ENCODE measurements around the gene ZNF516. TPM values are rescaled to one million over a fixed set of nuclear protein-coding genes. Genes with fewer than 3 reads are reported as not detected.
A peak's percentile ranks its signal among the peaks of the same experiment; 100 is the strongest.

Gene ZNF516
- total RNA-seq, 2 experiments from 2014 or later: 2.7 to 4.8 TPM

GRCh38 chr18:76351961-76352581 is 143.0 kb downstream of the ZNF516 start:
- peaks cover 3% of the 10 kb centered on the region for H3K9me3 Mint-ChIP-seq
- H3K4me3 Mint-ChIP-seq: no peak overlapping the region
- intact Hi-C loops (cut with micrococcal nuclease): no loop called here
- ChIA-PET POLR2A (no interaction called here), CTCF (no interaction called here)
- peaks cover 3% of the 10 kb centered on the region for H3K27me3 Mint-ChIP-seq
- H3K27ac Mint-ChIP-seq: no peak overlapping the region
- no peaks in the 10 kb centered on the region for H3K36me3 Mint-ChIP-seq
- peaks cover 6% of the 10 kb centered on the region for H3K4me1 Mint-ChIP-seq (ENCODE audit: low read depth)
- no peak for DNase-seq

GRCh38 chr18:76350134-76351025 is 144.7 kb downstream of the ZNF516 start:
- no peak for DNase-seq
- Mint-ChIP-seq H3K4me1 (ENCODE audit: low read depth) (peaks cover 6% of the 10 kb centered on the region), H3K9me3 (peaks cover 3% of the 10 kb centered on the region), H3K27ac (no peak overlapping the region), H3K36me3 (no peaks in the 10 kb centered on the region), H3K27me3 (peaks cover 3% of the 10 kb centered on the region), H3K4me3 (no peak overlapping the region)
- intact Hi-C loops (cut with micrococcal nuclease): no loop called here
- ChIA-PET POLR2A (no interaction called here), CTCF (interaction anchor here (0.6 kb wide), 1 partner anchor 98 kb away, joined by 3 read pairs; no protein-coding TSS in a partner anchor)

GRCh38 chr18:76349067-76349715 is 145.9 kb downstream of the ZNF516 start:
- ChIA-PET CTCF (interaction anchor here (0.6 to 1.3 kb wide), 3 partner anchors 14 to 336 kb away, joined by 3 to 6 read pairs (median 3); no protein-coding TSS in a partner anchor), POLR2A (no interaction called here)
- peaks cover 6% of the 10 kb centered on the region for H3K4me1 Mint-ChIP-seq (ENCODE audit: low read depth)
- peaks cover 3% of the 10 kb centered on the region for H3K27me3 Mint-ChIP-seq
- no peak overlapping the region for H3K27ac Mint-ChIP-seq
- DNase-seq: peak; percentile 74
- intact Hi-C loops (cut with micrococcal nuclease): loop anchor here (2.0 kb wide), 2 partner anchors 870 to 1696 kb away; no protein-coding TSS in a partner anchor
- no peaks in the 10 kb centered on the region for H3K36me3 Mint-ChIP-seq
- no peak overlapping the region for H3K4me3 Mint-ChIP-seq
- peaks cover 3% of the 10 kb centered on the region for H3K9me3 Mint-ChIP-seq

- intact Hi-C loops (cut with micrococcal nuclease): loop anchor here (2.0 kb wide), 2 partner anchors 870 to 1696 kb away; no protein-coding TSS in a partner anchor
- ChIA-PET POLR2A (no interaction called here), CTCF (interaction anchor here (0.6 to 1.3 kb wide), 3 partner anchors 13 to 335 kb away, joined by 3 to 6 read pairs (median 3); no protein-coding TSS in a partner anchor)
- Mint-ChIP-seq H3K27ac (no peak overlapping the region), H3K4me1 (ENCODE audit: low read depth) (peaks cover 6% of the 10 kb centered on the region), H3K27me3 (peaks cover 3% of the 10 kb centered on the region), H3K4me3 (no peak overlapping the region), H3K36me3 (no peaks in the 10 kb centered on the region), H3K9me3 (peaks cover under 1% of the 10 kb centered on the region)
- DNase-seq: no peak
These were observed 146.6 kb downstream of the ZNF516 start for GRCh38 chr18:76348267-76349066.

- DNase-seq: no peak
- Mint-ChIP-seq H3K27ac (no peak overlapping the region), H3K9me3 (no peaks in the 10 kb centered on the region), H3K4me1 (ENCODE audit: low read depth) (peaks cover 6% of the 10 kb centered on the region), H3K36me3 (no peaks in the 10 kb centered on the region), H3K27me3 (peaks cover 3% of the 10 kb centered on the region), H3K4me3 (no peak overlapping the region)
- CTCF ChIA-PET: no interaction called here
- POLR2A ChIA-PET: no interaction called here
- intact Hi-C loops (cut with micrococcal nuclease): no loop called here
These were observed 147.7 kb downstream of the ZNF516 start for GRCh38 chr18:76347341-76347740.

GRCh38 chr18:76346490-76347130 is 148.4 kb downstream of the ZNF516 start:
- Mint-ChIP-seq H3K27me3 (peaks cover 3% of the 10 kb centered on the region), H3K4me3 (no peak overlapping the region), H3K9me3 (no peaks in the 10 kb centered on the region), H3K4me1 (ENCODE audit: low read depth) (peaks cover 6% of the 10 kb centered on the region), H3K36me3 (no peaks in the 10 kb centered on the region), H3K27ac (no peak overlapping the region)
- intact Hi-C loops (cut with micrococcal nuclease): no loop called here
- ChIA-PET POLR2A (no interaction called here), CTCF (no interaction called here)
- no peak for DNase-seq

- no peak for DNase-seq
These were observed 149.1 kb downstream of the ZNF516 start for GRCh38 chr18:76345901-76346300.

GRCh38 chr18:76343938-76344569 is 151.0 kb downstream of the ZNF516 start:
- intact Hi-C loops (cut with micrococcal nuclease): no loop called here
- Mint-ChIP-seq H3K4me1 (ENCODE audit: low read depth) (peaks cover 2% of the 10 kb centered on the region), H3K36me3 (no peaks in the 10 kb centered on the region), H3K27ac (no peak overlapping the region), H3K9me3 (peaks cover 12% of the 10 kb centered on the region), H3K4me3 (no peak overlapping the region), H3K27me3 (peaks cover under 1% of the 10 kb centered on the region)
- DNase-seq: no peak
- CTCF ChIA-PET: no interaction called here
- POLR2A ChIA-PET: no interaction called here

More at GRCh38 chr18:76345901-76346300, 149.1 kb downstream of the ZNF516 start:
- peaks cover 6% of the 10 kb centered on the region for H3K4me1 Mint-ChIP-seq (ENCODE audit: low read depth)
- ChIA-PET CTCF (no interaction called here), POLR2A (no interaction called here)
- peaks cover 1% of the 10 kb centered on the region for H3K9me3 Mint-ChIP-seq
- H3K27me3 Mint-ChIP-seq: peaks cover 3% of the 10 kb centered on the region
- H3K27ac Mint-ChIP-seq: no peak overlapping the region
- intact Hi-C loops (cut with micrococcal nuclease): no loop called here
- H3K4me3 Mint-ChIP-seq: no peak overlapping the region
- H3K36me3 Mint-ChIP-seq: no peaks in the 10 kb centered on the region

GRCh38 chr18:76340410-76340809 is 154.6 kb downstream of the ZNF516 start:
- Mint-ChIP-seq H3K27ac (no peak overlapping the region), H3K4me3 (no peak overlapping the region), H3K4me1 (ENCODE audit: low read depth) (no peaks in the 10 kb centered on the region), H3K27me3 (peaks cover 2% of the 10 kb centered on the region), H3K9me3 (peaks cover 12% of the 10 kb centered on the region), H3K36me3 (no peaks in the 10 kb centered on the region)
- ChIA-PET POLR2A (no interaction called here), CTCF (no interaction called here)
- intact Hi-C loops (cut with micrococcal nuclease): no loop called here
- DNase-seq: no peak

- H3K4me1 Mint-ChIP-seq (ENCODE audit: low read depth): no peaks in the 10 kb centered on the region
- DNase-seq: no peak
- CTCF ChIA-PET: no interaction called here
These were observed 155.8 kb downstream of the ZNF516 start for GRCh38 chr18:76339246-76339620.

GRCh38 chr18:76338619-76339245 is 156.3 kb downstream of the ZNF516 start:
- CTCF ChIA-PET: no interaction called here

More at GRCh38 chr18:76339246-76339620, 155.8 kb downstream of the ZNF516 start:
- intact Hi-C loops (cut with micrococcal nuclease): no loop called here
- Mint-ChIP-seq H3K9me3 (peaks cover 12% of the 10 kb centered on the region), H3K27me3 (peaks cover 2% of the 10 kb centered on the region), H3K36me3 (no peaks in the 10 kb centered on the region), H3K4me3 (no peak overlapping the region), H3K27ac (no peak overlapping the region)
- POLR2A ChIA-PET: no interaction called here

More at GRCh38 chr18:76338619-76339245, 156.3 kb downstream of the ZNF516 start:
- no peaks in the 10 kb centered on the region for H3K4me1 Mint-ChIP-seq (ENCODE audit: low read depth)
- peaks cover 2% of the 10 kb centered on the region for H3K27me3 Mint-ChIP-seq
- H3K36me3 Mint-ChIP-seq: no peaks in the 10 kb centered on the region
- POLR2A ChIA-PET: no interaction called here
- intact Hi-C loops (cut with micrococcal nuclease): no loop called here
- H3K4me3 Mint-ChIP-seq: no peak overlapping the region
- H3K9me3 Mint-ChIP-seq: peaks cover 12% of the 10 kb centered on the region
- DNase-seq: no peak
- no peak overlapping the region for H3K27ac Mint-ChIP-seq
